SHP77 treated with DMSO at 0.1 percent for 48 hours (cell line): ENCODE results near the gene AKR1C2.
"Not testable (repeated sequence)": the region's sequence is repeated elsewhere in the genome, so short reads cannot be mapped to it uniquely, and the experiment has no call there.

Experiments
- DNase-seq: peaks from one replicate; lab custom pipeline; 2025; lab: John Stamatoyannopoulos, UW

AKR1C2 gene

GRCh38 chr10:5023177-5023805 lies 19.6 kb upstream of the AKR1C2 start:
- DNase-seq, result no peak

- not testable (repeated sequence) for DNase-seq
These were observed 18.1 kb upstream of the AKR1C2 start for GRCh38 chr10:5021624-5022290.

- DNase-seq, result peak; percentile 93
These were observed 16.3 kb upstream of the AKR1C2 start for GRCh38 chr10:5019770-5020612.

- DNase-seq, result peak; percentile 38
These were observed 15.1 kb upstream of the AKR1C2 start for GRCh38 chr10:5018671-5019277.

GRCh38 chr10:5018134-5018533 lies 14.5 kb upstream of the AKR1C2 start:
- DNase-seq, result no peak

- DNase-seq, result no peak
These were observed 11.3 kb upstream of the AKR1C2 start for GRCh38 chr10:5014936-5015335.

- not testable (repeated sequence) for DNase-seq
These were observed 10.7 kb upstream of the AKR1C2 start for GRCh38 chr10:5014200-5014910.

- DNase-seq, result no peak
These were observed 9.7 kb upstream of the AKR1C2 start for GRCh38 chr10:5013385-5013784.

- no peak for DNase-seq
These were observed 8.9 kb upstream of the AKR1C2 start for GRCh38 chr10:5012595-5012994.

GRCh38 chr10:5011392-5011791 lies 7.7 kb upstream of the AKR1C2 start:
- not testable (repeated sequence) for DNase-seq

- not testable (repeated sequence) for DNase-seq
These were observed 6.4 kb upstream of the AKR1C2 start for GRCh38 chr10:5010043-5010442.

- peak; percentile 64 for DNase-seq
These were observed 5.3 kb upstream of the AKR1C2 start for GRCh38 chr10:5008857-5009548.

- not testable (repeated sequence) for DNase-seq
These were observed 844 bp upstream of the AKR1C2 start for GRCh38 chr10:5004501-5004900.

- not testable (repeated sequence) for DNase-seq
These were observed 351 bp upstream of the AKR1C2 start for GRCh38 chr10:5004030-5004385.

- DNase-seq, result no peak
These were observed 1.5 kb downstream of the AKR1C2 start for GRCh38 chr10:5002013-5002727.

GRCh38 chr10:4998671-4999070 lies 5.0 kb downstream of the AKR1C2 start:
- no peak for DNase-seq

- not testable (repeated sequence) for DNase-seq
These were observed 9.4 kb downstream of the AKR1C2 start for GRCh38 chr10:4994260-4994659.

- DNase-seq, result not testable (repeated sequence)
These were observed 11.1 kb downstream of the AKR1C2 start for GRCh38 chr10:4992564-4992963.

GRCh38 chr10:4991463-4991862 lies 12.2 kb downstream of the AKR1C2 start:
- not testable (repeated sequence) for DNase-seq

GRCh38 chr10:4990217-4990616 lies 13.4 kb downstream of the AKR1C2 start:
- no peak for DNase-seq
